ENCODE measurements around the gene TMEM35B.

Gene TMEM35B

DNA sequence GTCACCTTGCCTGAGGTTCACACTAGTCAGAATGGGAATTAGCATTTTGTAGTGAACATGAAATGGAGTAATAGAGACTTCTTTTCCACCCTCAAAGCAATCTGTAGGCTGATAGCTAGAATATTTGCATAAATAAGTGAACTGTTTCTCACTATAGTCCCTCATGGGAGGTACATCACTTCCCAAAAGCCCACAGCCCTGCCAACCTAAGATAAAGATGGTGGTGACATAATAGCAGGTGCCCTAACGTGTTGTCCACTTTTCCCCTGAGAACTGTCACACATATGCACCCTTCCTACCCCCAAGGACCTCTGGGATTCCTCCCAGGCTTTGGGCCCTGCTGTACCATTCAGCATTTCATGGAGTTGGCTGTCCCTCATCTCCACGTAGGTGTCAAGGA, 4.4 kb downstream of the TMEM35B start:
- H3K36me3 ChIP-seq: no peaks in the 10 kb centered on the region
- H3K4me3 ChIP-seq (ENCODE audit: low read depth, low read length): no peak overlapping the region
- DNase-seq: no peak
- H3K9me3 ChIP-seq: no peaks in the 10 kb centered on the region
- no peaks in the 10 kb centered on the region for H3K4me1 ChIP-seq
- TF ChIP-seq, protein P1, sequence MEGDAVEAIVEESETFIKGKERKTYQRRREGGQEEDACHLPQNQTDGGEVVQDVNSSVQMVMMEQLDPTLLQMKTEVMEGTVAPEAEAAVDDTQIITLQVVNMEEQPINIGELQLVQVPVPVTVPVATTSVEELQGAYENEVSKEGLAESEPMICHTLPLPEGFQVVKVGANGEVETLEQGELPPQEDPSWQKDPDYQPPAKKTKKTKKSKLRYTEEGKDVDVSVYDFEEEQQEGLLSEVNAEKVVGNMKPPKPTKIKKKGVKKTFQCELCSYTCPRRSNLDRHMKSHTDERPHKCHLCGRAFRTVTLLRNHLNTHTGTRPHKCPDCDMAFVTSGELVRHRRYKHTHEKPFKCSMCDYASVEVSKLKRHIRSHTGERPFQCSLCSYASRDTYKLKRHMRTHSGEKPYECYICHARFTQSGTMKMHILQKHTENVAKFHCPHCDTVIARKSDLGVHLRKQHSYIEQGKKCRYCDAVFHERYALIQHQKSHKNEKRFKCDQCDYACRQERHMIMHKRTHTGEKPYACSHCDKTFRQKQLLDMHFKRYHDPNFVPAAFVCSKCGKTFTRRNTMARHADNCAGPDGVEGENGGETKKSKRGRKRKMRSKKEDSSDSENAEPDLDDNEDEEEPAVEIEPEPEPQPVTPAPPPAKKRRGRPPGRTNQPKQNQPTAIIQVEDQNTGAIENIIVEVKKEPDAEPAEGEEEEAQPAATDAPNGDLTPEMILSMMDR (IDR thresholded peaks at IDR 0.05; ENCODE audit: low read depth, low read length): no peak
- no peaks in the 10 kb centered on the region for H3K27me3 ChIP-seq

DNA sequence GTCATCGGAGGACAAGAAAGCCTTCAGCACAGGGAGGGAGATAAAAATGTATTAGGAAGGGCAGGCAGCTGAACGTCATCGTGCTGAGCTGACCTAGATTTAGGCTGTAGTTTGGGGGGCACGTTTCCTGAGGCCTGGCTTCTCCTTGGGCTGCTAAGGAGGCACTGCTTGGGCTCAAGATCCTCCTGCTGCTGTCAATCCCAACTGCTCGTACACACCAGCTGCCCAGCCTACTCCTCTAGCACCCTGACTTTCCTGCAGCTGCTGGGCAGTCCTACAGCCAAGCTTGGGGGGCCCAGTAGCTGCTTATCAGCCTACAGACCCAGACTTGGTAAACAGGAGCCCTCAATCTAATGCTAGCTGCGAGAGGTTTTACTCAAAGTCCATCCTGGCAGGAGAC, 6.2 kb downstream of the TMEM35B start:
- TF ChIP-seq, protein P1 (IDR thresholded peaks at IDR 0.05; ENCODE audit: low read depth, low read length): no peak
- Histone ChIP-seq H3K9me3 (no peaks in the 10 kb centered on the region), H3K36me3 (no peaks in the 10 kb centered on the region), H3K4me1 (no peaks in the 10 kb centered on the region), H3K4me3 (ENCODE audit: low read depth, low read length) (no peak overlapping the region), H3K27me3 (no peaks in the 10 kb centered on the region)
- no peak for DNase-seq

DNA sequence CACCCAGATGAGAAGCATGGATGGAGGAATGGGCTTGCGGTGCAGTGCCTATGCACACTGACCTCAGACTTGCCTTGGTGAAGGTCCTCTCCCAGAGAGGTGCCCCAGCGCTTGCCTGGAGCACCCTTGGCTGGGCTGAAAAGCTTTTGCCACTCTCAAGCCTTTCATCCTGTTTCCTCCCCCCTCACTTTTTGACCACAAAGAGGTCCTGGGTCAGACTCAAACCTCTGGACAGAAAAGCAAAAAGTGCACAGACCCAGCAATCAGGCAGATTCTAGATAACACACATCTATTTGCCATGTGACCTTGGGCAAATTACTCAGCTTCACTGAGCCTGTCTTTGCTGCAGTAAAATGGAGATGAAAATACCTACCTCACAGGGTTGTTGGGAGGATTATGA, 7.3 kb downstream of the TMEM35B start:
- no peaks in the 10 kb centered on the region for H3K36me3 ChIP-seq
- no peaks in the 10 kb centered on the region for H3K27me3 ChIP-seq
- H3K4me3 ChIP-seq (ENCODE audit: low read depth, low read length): no peak overlapping the region
- TF ChIP-seq, protein P1 (IDR thresholded peaks at IDR 0.05; ENCODE audit: low read depth, low read length): no peak
- H3K4me1 ChIP-seq: no peaks in the 10 kb centered on the region
- no peaks in the 10 kb centered on the region for H3K9me3 ChIP-seq
- DNase-seq: no peak

DNA sequence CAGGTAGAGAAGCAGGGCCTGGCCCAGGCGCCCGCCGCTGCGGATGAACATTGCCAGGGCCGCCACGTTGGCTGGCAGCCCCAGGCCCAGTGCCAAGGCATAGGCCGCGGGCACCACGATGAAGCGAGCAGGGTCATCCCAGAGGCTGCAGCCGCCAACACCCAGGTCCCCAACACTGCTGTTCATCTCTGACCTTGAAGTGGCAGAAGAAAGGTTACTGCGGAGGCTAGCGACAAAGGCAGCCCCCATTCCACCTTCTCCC, 8.0 kb downstream of the TMEM35B start:
- no peak overlapping the region for H3K4me3 ChIP-seq (ENCODE audit: low read depth, low read length)

DNA sequence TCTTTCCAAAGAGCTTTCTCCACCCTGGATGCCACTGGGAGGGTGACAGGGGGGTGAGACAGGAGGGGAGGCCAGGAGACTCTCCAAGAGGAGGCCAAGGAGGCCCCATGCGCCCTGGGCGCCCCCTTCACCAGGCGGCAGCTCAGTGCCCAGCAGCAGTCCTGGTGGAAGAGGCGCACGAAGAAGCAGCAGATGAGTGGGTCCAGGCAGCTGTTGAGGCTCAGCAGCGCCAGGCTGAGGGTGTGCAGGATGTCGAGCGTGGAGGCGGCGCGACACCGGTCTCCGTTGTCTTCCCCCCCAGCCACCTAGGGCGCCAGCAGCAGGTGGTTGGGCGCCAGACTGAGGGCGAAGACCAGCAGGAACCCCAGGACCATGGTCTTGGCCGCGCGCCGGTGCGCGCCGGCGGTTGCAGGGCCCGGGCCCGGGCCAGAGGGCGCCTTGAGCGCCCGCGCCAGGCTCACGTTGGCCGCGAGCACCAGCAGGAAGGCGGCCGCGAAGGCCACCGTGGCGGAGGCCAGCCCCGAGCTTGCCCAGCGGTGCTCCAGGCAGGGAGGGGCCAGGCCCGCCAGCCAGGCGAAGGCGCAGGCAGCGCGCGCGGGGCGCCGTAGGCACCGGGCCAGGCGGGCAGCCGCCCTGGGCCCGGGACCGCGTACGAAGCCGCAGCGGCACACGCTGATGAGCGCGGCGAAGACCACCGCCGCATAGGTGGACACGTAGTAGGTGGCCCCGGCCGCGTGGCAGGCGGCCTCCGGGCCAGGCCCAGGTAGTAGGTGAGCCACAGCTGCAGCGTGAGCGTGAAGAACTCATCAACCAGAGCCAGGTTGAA, 8.6 kb downstream of the TMEM35B start:
- H3K36me3 ChIP-seq: no peaks in the 10 kb centered on the region
- no peak overlapping the region for H3K4me3 ChIP-seq (ENCODE audit: low read depth, low read length)
- H3K27me3 ChIP-seq: no peaks in the 10 kb centered on the region
- DNase-seq: no peak
- no peaks in the 10 kb centered on the region for H3K9me3 ChIP-seq
- no peaks in the 10 kb centered on the region for H3K4me1 ChIP-seq
- TF ChIP-seq, protein P1 (IDR thresholded peaks at IDR 0.05; ENCODE audit: low read depth, low read length): no peak

More for the DNA sequence above, 8.0 kb downstream of the TMEM35B start:
- TF ChIP-seq, protein P1 (IDR thresholded peaks at IDR 0.05; ENCODE audit: low read depth, low read length): no peak
- no peaks in the 10 kb centered on the region for H3K9me3 ChIP-seq
- no peaks in the 10 kb centered on the region for H3K4me1 ChIP-seq
- no peak for DNase-seq
- no peaks in the 10 kb centered on the region for H3K27me3 ChIP-seq
- H3K36me3 ChIP-seq: no peaks in the 10 kb centered on the region

DNA sequence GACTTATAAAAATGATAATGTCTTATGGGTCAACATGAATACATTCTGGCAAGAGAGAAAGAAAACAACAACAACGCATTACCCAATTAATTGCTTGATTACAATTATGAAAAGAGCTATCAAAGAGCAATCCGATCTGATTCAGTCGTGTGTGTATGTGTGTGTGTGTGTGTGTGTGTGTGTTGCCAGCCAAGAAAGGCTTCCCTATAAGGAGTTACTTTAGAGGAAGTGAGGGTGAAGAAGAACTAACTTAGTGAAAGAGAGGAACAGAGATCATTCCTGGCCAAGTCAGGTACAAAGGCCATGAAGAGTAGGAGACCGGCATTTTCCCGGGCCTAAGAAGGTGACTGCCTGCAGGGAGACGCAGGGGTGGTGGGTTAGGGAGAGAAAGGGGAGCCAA, 9.4 kb downstream of the TMEM35B start:
- no peak overlapping the region for H3K4me3 ChIP-seq (ENCODE audit: low read depth, low read length)
- H3K9me3 ChIP-seq: no peaks in the 10 kb centered on the region
- H3K27me3 ChIP-seq: no peaks in the 10 kb centered on the region
- H3K4me1 ChIP-seq: no peaks in the 10 kb centered on the region
- TF ChIP-seq, protein P1 (IDR thresholded peaks at IDR 0.05; ENCODE audit: low read depth, low read length): no peak
- DNase-seq: no peak
- no peaks in the 10 kb centered on the region for H3K36me3 ChIP-seq

All from BE2C (cell line).